CD4-positive, alpha-beta T cell treated with Interleukin-1 beta for 1 hour (primary cell): Measurements from ENCODE around the gene MTHFR.
"Not testable (repeated sequence)": the region's sequence is repeated elsewhere in the genome, so short reads cannot be mapped to it uniquely, and the experiment has no call there.

Experiments
- DNase-seq, 2 donors: peaks; one replicate each; pipeline ENCODE4 v3.0.0-alpha.2; 2020 to 2022

MTHFR gene

DNA sequence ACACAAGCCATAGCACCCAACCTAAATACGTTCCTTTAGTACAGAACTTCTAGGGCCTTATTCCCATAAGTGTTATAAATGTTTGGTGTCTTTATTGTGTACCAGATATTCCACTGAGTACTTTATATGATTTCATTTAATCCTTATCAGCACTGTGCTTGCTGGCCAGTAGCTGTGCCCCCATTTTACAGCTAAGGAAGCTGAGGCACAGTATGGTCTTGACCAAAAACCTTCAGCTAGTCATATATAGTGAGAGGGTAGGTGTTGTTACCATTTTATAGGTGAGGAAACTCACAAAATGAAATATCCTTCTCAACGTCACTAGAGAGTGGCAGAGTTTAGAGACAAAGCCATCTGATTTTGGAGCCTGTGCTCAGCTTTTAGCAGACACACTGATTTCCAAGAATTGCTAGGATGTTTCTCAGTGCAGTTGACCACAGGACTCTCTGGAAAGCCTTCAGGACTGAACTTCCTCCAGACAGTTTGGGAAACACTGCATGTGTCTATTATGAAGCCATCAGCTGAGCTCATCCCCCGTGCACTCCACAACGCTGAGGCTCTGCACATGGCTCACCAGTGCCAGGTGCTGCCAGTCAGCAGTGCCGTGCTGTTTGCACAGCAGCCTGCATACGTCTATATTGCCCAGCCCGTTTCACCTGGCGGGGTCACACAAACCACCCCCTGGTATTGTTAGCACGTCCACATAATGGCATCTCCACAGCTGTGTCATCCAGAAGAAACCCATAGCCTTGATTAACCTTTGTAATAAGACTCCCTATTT lies 26.4 kb upstream of the MTHFR start:
- no peak for DNase-seq

DNA sequence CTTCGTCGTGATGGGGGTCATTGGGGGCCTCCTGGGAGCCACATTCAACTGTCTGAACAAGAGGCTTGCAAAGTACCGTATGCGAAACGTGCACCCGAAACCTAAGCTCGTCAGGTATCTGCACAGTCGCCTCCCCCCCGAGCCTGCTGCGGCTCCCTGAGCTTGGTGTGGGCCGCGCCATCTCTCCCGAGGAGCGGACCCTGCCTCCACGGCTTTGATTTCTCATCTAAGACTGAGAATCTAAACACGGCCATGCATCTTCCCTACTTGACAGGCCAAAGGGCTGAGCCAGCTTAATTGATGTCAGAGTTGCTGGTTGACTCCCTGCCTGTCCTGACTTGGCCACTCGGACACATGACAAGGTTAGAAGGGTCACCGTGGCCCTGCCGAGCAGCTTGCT lies 22.7 kb upstream of the MTHFR start:
- DNase-seq, result no peak

DNA sequence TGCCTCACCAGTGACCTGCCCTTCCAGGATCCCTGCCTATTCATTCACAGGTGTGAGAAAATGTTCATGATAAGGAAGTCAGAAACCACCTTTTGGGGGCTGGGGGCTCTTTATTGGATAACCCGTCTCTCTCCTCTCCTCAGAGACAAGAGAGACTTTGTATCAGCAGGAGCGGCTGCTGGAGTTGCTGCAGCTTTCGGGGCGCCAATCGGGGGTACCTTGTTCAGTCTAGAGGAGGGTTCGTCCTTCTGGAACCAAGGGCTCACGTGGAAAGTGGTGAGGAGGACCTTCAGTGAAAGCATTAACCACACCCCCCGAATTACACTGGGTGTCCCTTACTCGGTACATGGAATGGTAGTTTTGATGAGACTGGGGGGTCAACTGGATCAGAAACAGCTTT lies 21.2 kb upstream of the MTHFR start:
- no peak for DNase-seq

DNA sequence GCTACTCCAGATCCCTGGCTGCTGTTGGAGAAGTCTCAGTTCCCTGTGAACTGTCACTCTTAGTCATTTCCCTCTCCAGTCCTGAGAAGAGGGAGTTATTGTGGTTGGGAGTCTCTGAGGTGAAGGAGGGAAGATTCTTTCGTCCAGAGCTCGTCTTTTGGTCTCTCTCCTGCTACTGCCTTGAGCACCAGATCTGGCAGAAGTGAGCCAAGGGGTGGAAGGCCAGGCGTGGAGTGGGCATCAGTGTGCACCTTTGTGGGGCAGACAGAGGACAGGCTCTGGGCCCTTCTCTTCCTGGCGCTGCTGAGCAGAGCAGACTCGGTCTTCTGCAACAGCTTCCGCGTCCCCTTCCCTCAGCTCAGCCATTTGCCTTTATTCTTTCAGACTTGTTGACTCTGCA lies 19.4 kb upstream of the MTHFR start:
- no peak for DNase-seq

DNA sequence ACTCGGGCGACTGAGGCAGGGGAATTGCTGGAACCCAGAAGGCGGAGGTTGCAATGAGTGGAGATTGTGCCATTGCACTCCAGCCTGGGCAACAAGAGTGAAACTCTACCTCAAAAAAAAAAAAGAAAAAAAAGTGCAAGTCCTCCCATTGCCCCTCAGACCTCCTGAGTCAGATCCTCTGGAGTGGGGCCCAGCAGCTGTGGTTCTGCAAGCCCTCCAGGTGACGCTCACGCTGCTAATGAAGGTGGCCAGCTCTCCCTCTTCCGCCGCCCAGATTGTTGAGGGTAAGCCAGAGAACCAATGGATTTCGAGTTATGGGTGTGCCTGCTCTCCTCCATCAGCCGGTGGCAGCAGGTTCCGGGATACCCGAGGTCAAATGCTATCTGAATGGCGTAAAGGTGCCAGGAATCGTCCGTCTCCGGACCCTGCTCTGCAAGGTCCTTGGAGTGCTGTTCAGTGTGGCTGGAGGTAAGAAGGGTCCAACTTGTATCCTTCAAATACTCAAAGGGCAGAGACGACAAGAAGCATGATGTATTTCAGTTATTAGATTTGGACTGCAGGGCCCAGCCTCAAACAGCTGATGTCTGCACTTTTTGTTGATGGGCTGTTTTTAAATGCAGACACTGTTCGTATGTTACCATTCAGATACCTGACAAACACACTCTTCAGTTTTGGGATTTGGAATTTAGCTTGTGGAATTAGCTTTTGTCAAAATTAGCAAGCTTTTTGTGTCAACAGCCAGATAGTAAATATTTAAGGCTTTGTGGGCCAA lies 17.8 kb upstream of the MTHFR start:
- no peak for DNase-seq

DNA sequence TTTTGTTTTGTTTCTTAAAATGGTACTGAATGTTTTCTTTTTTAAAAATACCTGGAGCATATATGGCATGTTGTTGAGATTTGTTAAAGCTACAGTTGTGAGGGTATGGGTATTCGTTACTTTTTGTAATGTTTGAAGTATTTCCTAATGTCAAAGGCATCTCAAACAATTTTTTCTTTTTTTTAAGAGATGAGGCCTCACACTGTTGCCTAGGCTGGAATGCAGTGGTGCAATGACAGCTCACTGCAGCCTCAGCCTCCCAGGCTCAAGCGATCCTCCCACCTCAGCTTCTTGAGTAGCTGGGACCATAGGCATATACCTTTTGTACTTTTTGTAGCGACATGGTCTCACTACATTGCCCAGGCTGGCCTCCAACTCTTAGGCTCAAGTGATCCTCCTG lies 16.3 kb upstream of the MTHFR start:
- DNase-seq, result no peak

DNA sequence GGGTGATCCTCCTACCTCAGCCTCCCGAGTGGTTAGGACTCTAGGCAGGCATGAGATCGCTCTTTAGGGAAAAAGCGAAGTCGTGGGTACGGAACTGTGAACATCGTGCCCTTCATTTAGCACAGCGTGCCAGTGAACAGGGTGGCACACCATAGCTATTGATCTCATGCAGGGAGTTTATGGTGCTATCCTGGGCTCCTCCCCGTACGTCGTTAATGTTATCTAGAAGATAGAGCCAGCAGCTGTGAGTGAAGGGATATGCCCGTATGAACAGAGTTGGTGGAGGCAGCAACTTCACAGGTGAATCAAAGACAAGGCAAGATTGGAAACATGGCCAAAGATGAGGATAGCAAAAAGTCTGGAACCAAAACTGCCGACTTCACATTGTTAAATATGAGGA lies 11.4 kb upstream of the MTHFR start:
- DNase-seq, result no peak

DNA sequence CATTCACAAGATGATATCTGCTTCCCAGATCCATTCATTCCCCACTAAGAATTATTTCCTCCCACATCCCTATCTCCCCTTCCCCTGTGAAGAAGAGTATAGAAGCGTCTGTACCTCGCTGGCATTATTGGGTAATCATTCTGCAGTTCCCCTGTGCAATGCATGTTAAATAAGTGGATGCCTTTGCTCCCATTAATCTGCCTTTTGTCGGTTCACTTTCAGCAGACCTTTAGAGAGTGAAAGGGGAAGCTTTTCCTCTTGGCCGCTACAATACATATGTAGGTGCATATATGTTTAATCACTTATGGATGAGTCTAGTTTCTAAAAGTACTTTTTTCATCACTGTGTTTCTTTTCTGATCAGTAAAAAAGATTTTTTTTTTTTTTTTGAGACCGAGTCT lies 7.3 kb upstream of the MTHFR start:
- no peak for DNase-seq

DNA sequence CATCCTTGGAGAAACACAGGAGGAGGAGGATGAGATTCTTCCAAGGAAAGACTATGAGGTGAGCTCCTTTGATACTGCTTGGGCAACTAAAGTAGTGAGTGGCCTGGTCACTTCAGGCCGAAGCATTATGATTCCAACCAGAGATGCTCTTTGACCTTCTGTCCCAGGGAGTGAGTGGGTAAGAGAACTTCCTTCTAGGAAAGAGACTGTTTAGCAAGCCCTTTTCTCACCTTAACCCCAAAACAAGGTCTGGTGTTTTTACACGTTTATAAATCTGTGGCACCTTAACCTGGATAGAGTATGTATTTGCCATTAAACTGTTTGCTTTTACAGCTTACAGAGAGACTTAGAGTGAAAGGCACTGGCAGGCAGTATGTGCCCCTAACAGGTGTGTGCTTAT lies 1.4 kb upstream of the MTHFR start:
- DNase-seq, result no peak

DNA sequence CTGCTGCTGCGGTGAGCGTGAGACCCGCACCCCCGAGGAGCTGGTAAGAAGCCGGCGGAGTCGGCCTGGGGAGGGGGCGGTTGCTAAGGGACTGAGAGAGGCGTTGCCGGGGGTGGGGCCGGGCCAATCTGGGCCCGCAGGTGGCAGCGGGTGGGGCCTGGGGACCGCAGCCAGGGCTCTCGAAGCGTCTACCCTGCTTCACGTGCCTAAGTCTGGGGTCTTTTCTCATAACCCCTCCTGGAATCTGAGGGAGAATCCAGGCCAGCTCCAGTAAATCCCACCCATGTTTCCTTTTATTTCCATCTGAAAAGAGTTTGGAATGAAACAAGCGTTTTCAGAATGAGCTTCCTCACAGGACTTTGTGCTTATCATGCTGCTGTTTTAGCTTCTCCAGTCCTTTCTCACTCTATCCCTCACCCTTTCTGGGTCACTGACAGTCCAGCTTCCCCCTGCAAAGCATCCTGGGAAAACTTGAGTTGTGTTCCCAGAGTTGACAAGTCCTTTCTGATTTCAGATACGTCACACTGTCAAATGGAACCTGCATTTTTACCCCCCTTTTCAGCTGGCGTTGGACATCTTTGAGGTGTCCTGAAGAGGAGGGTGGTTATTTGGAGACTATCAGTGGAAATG lies 658 bp upstream of the MTHFR start:
- peak; percentile 21 to 27 for DNase-seq

DNA sequence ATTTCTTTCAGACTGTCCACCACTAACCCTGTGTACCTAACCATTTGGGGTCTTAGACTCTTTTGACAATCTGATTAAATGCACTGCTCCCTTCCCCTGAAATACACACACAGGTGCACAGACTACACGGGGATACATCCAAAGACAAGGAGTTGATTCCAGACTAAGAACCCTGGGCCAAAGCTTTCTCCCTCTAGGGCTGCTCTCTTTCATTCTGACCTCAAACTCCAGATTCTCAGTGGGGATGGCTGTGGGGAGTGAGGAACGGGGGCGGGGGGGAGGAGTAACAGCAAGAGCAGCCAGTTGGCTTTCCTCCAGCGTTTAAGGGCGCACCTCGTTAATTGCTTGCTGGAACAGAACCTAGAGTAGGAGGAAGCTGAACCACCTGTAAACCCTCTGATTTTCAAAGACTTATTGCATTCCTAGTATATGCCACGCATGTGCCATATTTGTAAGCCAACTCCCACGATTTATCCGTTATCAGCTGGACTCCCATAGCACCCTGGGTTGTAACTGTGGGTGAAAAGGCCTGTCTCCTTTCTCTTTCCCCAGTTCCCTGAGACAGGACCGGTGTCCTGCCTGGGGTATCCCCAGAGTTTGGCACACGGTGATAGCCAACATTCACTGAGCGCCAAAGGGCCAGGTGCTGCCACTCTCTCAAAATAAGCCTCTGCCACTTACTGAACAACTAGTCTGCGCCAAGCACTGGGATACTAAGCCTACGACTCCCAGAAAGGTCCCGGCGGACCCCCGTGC lies 920 bp downstream of the MTHFR start:
- peak in 1 of 2 donors; percentile 36 for DNase-seq

DNA sequence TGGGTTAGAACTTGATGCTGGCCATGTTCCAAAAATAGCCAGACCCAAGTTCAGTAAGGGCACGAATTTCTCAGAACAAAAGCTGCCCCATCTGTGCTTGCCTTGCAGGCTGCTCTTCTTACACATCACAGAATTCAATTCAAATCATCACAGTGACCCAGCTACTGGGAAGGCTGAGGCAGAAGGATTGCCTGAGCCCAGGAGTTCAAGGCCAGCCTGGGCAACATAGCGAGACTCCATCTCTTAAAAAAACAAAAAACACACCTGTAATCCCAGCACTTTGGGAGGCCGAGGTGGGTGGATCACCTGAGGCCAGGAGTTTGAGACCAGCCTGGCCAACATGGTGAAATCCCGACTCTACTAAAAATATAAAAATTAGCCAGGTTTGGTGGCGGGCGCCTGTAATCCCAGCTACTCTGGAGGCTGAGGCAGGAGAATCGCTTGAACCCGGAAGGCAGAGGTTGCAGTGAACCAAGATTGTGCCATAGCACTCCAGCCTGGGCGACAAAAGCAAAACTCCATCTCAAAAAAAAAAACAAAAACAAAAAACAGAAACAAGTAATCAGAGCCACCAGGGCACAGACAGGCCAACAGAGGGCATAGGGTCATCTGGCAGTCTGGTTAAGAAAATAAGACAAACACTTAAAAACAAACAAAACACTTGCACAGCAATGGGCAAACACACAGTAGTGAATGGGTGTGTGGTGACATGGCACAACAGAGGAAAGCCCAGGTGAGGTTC lies 1.7 kb downstream of the MTHFR start:
- not testable (repeated sequence) for DNase-seq

DNA sequence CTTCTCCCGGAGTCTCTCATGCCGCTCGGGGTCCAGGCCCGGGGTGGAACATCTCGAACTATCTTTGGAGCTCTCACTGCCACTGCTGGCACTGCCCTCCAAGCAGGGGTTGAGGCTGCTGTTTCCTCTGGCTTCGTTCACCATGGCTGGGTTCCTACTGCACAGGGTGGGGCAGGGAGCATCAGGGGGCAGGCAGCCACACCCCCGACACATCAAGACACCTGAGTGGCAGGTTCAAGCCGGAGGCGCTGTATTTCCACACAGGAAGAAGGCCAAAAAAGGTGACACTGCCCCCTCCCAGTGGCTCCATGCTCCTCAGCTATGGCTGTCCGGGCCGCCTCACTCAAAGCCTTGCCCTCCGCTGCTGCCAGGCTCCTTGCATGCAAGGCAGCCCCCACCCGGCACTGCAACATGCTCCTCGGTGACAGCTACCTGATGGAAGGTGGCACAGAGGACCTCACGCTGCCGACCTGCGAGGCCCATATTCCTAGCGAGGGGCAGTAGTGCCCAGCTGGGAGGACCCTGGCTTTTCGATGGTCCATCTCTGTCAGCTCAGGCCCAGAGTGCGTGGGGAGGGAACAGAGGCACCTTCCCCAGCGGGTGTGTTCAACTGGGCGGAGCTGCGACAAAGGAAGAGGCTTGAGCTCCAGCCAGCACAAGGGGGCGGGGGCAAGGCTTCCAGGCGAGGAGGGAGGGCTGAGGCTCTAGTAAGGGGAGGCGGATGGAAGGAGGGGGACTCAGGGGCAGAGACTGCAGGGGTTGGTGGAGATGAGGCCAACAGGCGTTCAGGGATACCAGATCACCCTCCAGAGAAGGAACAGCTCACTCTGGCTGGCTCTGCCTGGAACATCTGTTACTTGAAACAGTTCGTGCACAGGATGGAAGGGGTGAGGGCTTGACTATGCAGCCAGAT lies 2.5 kb downstream of the MTHFR start:
- DNase-seq, result peak; percentile 80 to 81

DNA sequence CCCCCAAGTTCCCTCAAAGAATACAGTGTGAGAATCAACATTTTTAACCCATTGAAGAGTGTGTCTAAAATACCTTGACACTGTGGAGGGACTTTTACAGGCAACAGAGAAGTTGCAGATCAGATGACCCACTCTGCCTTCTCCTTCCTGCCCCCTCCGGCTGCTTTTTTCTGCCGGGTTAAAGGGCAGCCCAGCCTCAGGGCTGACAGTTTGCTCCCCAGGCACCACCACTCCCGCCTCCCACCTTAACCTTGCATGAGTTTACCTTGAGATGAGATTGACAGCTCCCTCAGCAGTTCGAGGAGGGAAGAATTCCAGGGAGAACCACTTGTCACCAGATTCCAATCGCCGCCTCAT lies 3.2 kb downstream of the MTHFR start:
- DNase-seq, result peak in 1 of 2 donors; percentile 20

DNA sequence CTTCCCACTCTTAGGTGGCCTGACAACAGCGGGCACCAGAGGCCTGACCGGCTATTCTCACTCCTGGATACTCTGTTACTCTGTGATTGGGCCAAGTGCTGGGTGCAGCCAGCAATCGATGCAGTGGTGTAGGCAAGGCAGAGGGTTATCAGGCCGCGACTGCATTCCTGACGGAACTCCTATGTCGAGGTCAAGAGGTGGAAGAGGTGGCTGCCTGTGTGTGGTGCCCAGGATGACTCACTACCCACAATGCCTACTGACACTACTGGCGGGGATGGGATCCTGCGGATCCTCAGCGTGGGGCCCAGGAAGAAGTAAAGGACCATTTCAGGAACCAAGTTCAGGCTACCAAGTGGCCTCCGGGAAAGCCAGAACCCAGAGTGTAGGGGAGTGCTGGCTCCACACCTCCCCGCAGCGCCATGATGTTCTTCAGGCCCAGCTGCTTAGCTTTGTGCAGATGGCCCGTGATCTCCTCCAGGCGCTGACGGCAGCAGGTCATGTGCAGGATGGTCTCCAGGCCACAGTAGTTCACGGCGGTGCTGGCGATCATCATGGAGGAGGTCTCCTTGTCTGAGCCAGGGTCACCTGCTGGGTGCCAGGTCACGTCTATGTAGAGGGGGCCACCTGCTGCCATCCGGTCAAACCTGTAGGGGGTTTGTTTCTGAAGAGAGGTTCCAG lies 4.9 kb downstream of the MTHFR start:
- no peak for DNase-seq

DNA sequence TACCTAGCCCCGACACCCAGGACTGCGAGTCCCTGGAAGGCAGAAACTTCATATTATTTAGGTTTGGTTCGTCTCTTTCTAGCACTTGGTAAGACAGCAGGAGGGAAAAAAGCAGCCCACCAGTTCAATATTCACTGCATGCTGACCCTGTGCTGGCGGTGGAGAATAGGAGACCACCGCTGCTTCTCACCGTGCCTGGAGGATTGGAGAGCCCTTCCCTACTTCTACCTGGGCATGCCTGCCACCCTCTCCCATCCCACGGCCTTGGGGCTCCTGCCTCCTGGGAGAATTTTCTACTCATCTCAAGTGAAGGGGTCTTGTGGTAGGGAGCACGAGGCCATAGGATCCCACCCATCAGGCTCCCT lies 5.4 kb downstream of the MTHFR start:
- no peak for DNase-seq

DNA sequence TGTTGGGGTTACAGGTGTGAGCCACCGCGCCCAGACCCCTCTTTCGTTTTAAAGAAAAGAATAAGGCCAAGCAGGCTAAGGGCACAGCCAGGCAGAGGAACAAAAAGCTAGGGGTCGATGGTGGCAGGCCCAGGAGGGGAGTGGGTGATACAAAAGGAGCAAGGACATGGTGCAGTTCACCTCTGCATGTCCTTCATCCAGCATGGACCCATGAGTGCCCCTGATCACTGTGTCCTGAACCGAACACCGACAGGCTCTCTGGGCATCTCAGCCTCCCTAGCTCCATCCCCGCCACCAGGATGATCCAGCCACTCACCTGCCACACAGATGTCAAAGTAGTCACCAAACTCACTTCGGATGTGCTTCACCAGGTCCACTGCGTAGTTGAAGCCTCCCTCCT lies 5.9 kb downstream of the MTHFR start:
- no peak for DNase-seq

DNA sequence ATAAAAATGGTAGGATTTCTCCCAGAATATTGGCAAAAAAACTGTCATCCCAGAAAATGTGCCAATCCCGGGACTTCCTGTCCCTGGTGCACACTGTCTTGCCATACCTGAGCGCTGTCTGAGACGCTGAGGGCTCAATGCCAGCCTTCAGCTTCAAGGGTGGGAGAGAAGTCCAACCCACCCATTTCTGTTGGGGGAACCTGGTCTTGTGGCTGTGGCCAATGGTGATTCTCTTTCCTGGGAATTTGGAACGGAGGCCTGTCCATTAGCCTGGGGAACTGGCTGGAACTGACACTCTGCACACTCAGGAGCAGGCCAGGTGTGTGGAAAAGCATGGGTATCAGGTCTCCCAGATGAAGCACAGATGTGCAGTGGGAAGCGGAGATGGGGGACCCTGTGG lies 6.7 kb downstream of the MTHFR start:
- DNase-seq, result no peak

DNA sequence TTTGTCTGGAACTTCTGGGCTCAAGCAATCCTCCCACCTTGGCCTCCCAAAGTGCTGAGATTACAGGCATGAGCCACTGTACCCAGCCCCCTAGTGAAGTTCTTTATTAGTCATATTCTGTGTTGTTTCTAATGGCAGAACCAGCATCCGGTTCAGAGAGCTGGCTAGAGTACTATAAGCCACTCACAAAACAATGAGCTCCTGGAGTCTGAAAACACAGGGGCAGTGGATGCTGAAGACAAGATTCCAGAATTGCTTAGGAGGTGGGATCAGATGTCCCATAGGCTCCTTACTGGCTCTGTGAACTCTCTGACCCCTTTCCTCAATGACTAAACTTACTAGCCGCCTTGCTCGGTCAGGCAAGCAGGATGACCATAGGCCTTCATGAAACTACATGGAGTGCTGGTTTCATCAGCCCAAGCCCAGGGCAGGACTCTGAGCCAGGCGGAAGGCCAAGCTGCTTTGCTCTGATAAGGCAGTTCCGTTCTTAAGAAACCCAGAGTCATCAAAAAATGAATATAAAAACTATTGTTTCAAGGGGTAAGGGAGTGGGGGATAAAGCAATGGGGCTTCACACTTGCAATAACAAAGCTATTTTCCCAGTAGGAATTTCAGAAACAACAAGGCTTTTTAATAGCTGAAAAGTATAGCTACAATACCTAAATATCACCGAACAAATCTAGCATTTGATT lies 8.1 kb downstream of the MTHFR start:
- DNase-seq, result no peak
